ENCODE data around the gene STX11. TPM values are rescaled to one million over a fixed set of nuclear protein-coding genes. Genes with fewer than 3 reads are reported as not detected.
A peak's percentile ranks its signal among the peaks of the same experiment; 100 is the strongest.

Gene STX11
- total and polyA plus RNA-seq, 2 of the 13 experiments (the other 11 are each of a cell fraction or from before 2014, with no cell fraction given), result 0.03 TPM; not detected in 1

DNA sequence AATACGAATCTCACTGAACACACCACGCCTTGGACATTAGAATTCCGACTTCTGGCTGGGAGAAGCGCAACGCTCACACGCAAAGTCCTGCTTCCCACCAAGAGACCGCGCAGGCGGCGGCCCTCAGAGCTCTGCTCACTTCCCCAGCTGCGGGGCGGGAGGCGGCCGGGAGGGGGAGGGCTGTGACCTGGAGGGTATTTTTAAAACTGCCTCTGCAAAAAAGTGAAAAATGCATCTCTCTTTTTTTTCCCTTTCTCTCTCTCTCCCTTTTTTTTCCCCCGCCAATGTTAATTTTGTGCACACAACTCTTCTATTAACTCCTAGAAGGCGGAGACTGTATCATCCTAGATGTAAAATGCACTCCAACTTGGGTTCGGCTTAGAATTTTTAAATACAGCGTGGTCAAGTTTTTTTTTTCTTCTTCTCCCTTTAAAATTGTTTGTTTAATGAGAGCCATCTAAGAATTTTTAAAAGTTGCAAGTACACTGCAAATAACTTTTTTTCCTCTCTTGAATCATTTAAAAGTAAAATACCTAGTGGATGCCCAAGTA is 66.4 kb downstream of the STX11 start:
- Histone ChIP-seq H3K9me3 (ENCODE audit: low read length) (peaks cover 8% of the 10 kb centered on the region; the same call in 1 of the 2 replicates), H3K4me1 (ENCODE audit: insufficient read depth, low read length) (peaks cover 23% of the 10 kb centered on the region), H3K27me3 (ENCODE audit: control insufficient read depth in 1 of 2, insufficient read depth in 2 of 2, low read length in 2 of 2) (peaks cover 0 to 2% of the 10 kb centered on the region in 2 experiments; a peak in 1 of 5 replicates), H2AFZ (ENCODE audit: low read length) (no peak overlapping the region), H3K4me3 (replicated peaks in 1 of 3; ENCODE audit: insufficient read depth in 1 of 3, low read depth in 2 of 3, low read length in 3 of 3) (peak overlapping the region; percentile 68 to 89 (median 82)), H3K4me2 (ENCODE audit: low read depth, low read length) (peak overlapping the region; percentile 91), H4K20me1 (ENCODE audit: insufficient read depth, low read length) (no peaks in the 10 kb centered on the region), H3K36me3 (replicated peaks in 1 of 2; ENCODE audit: control insufficient read depth in 1 of 2, insufficient read depth in 2 of 2, low read length in 2 of 2) (no peaks in the 10 kb centered on the region), H3K27ac (ENCODE audit: extremely low read length, insufficient read depth, low read length) (peak overlapping the region; percentile 81), H3K9ac (ENCODE audit: insufficient read depth, low read depth, low read length) (peak overlapping the region; percentile 77), H3K79me2 (ENCODE audit: insufficient read depth, low read length) (no peaks in the 10 kb centered on the region)
- FAIRE-seq (no peak), ATAC-seq (peak; percentile 66), DNase-seq (ENCODE audit: low spot score) (no peak)
- ChIA-PET CTCF (ENCODE audit: low intra/inter-chr PET ratio, low total read pairs) (interaction anchor here (0.9 to 2.4 kb wide), 4 partner anchors 111 to 265 kb away, joined by 3 to 13 read pairs (median 4); no protein-coding TSS in a partner anchor), POLR2A (interaction anchor here (1.0 to 1.2 kb wide), 2 partner anchors 70 to 127 kb away, joined by 3 to 8 read pairs; no protein-coding TSS in a partner anchor)
- in situ Hi-C loops (cut with HindIII; ENCODE audit: extremely low pct_ligation_motif_present, low pct_unique_long_range_greater_than_20kb), result loop anchor here (5.0 kb wide), 2 partner anchors 71 to 119 kb away; partner anchors contain the start of genes SF3B5 and UTRN
- WGBS (ENCODE audit: low lambda C conversion rate), result 4% methylated on average over 18 of the region's 18 CpGs
- intact Hi-C loops (cut with micrococcal nuclease; ENCODE audit: unreplicated experiment), result loop anchor here (1.0 to 2.0 kb wide), 7 partner anchors 47 to 444 kb away; partner anchors contain the start of gene STX11
- BruUV-seq (replicated peaks), result no TSS peak
- TF ChIP-seq ZNF605 (CRISPR knock-in tag; IDR thresholded peaks at IDR 0.05) (peak; percentile 45), NAIF1 (CRISPR knock-in tag; IDR thresholded peaks at IDR 0.05; ENCODE audit: borderline replicate concordance) (peak; percentile 6; the same call in 1 of the 2 replicates), ZSCAN20 (CRISPR knock-in tag; IDR thresholded peaks at IDR 0.05; ENCODE audit: borderline replicate concordance) (0 out of 2 replicates have a peak, but pooled peaks have one; percentile 66), SNAI1 (CRISPR knock-in tag; IDR thresholded peaks at IDR 0.05; ENCODE audit: borderline replicate concordance) (peak; percentile 7; the same call in 1 of the 2 replicates), CREM (IDR thresholded peaks at IDR 0.05) (no peak), CREM (CRISPR knock-in tag; IDR thresholded peaks at IDR 0.05) (no peak), ZNF652 (CRISPR knock-in tag; IDR thresholded peaks at IDR 0.05; ENCODE audit: borderline replicate concordance, low read depth) (no peak), CREB1 (IDR thresholded peaks at IDR 0.05) (no peak), CREB1 (CRISPR knock-in tag; IDR thresholded peaks at IDR 0.05) (0 out of 2 replicates have a peak, but pooled peaks have one; percentile 16), ZNF441 (CRISPR knock-in tag; IDR thresholded peaks at IDR 0.05; ENCODE audit: borderline replicate concordance) (0 out of 2 replicates have a peak, but pooled peaks have one; percentile 26), SALL2 (CRISPR knock-in tag; IDR thresholded peaks at IDR 0.05) (peak; percentile 16; the same call in 1 of the 2 replicates), FOXM1 (CRISPR knock-in tag; IDR thresholded peaks at IDR 0.05) (no peak), SP140L (CRISPR knock-in tag; IDR thresholded peaks at IDR 0.05; ENCODE audit: borderline replicate concordance) (peak; percentile 17; the same call in 1 of the 2 replicates), MTF2 (CRISPR knock-in tag; IDR thresholded peaks at IDR 0.05; ENCODE audit: borderline replicate concordance) (0 out of 2 replicates have a peak, but pooled peaks have one; percentile 20), HNRNPLL (IDR thresholded peaks at IDR 0.05; ENCODE audit: low read depth, low read length, poor library complexity, severe bottlenecking) (peak; percentile 30), SMAD3 (CRISPR knock-in tag; IDR thresholded peaks at IDR 0.05) (no peak), ZFP1 (CRISPR knock-in tag; IDR thresholded peaks at IDR 0.05) (0 out of 2 replicates have a peak, but pooled peaks have one; percentile 6)
- TF ChIP-seq, protein P1, sequence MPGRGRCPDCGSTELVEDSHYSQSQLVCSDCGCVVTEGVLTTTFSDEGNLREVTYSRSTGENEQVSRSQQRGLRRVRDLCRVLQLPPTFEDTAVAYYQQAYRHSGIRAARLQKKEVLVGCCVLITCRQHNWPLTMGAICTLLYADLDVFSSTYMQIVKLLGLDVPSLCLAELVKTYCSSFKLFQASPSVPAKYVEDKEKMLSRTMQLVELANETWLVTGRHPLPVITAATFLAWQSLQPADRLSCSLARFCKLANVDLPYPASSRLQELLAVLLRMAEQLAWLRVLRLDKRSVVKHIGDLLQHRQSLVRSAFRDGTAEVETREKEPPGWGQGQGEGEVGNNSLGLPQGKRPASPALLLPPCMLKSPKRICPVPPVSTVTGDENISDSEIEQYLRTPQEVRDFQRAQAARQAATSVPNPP (CRISPR knock-in tag; IDR thresholded peaks at IDR 0.05), result peak; percentile 10; the same call in 1 of the 2 replicates
- TF ChIP-seq, protein P2, sequence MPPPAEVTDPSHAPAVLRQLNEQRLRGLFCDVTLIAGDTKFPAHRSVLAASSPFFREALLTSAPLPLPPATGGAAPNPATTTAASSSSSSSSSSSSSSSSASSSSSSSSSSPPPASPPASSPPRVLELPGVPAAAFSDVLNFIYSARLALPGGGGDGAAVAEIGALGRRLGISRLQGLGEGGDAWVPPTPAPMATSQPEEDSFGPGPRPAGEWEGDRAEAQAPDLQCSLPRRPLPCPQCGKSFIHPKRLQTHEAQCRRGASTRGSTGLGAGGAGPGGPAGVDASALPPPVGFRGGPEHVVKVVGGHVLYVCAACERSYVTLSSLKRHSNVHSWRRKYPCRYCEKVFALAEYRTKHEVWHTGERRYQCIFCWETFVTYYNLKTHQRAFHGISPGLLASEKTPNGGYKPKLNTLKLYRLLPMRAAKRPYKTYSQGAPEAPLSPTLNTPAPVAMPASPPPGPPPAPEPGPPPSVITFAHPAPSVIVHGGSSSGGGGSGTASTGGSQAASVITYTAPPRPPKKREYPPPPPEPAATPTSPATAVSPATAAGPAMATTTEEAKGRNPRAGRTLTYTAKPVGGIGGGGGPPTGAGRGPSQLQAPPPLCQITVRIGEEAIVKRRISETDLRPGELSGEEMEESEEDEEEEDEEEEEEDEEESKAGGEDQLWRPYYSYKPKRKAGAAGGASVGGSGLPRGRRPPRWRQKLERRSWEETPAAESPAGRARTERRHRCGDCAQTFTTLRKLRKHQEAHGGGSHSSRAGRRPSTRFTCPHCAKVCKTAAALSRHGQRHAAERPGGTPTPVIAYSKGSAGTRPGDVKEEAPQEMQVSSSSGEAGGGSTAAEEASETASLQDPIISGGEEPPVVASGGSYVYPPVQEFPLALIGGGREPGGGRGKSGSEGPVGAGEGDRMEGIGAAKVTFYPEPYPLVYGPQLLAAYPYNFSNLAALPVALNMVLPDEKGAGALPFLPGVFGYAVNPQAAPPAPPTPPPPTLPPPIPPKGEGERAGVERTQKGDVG (CRISPR knock-in tag; IDR thresholded peaks at IDR 0.05; ENCODE audit: borderline replicate concordance), result no peak
- TF ChIP-seq, protein P3, sequence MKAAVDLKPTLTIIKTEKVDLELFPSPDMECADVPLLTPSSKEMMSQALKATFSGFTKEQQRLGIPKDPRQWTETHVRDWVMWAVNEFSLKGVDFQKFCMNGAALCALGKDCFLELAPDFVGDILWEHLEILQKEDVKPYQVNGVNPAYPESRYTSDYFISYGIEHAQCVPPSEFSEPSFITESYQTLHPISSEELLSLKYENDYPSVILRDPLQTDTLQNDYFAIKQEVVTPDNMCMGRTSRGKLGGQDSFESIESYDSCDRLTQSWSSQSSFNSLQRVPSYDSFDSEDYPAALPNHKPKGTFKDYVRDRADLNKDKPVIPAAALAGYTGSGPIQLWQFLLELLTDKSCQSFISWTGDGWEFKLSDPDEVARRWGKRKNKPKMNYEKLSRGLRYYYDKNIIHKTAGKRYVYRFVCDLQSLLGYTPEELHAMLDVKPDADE (CRISPR knock-in tag; IDR thresholded peaks at IDR 0.05), result no peak

All from HepG2 (cell line).